GM12878 (cell line): Measurements from ENCODE around the gene HDAC3. TPM values are rescaled to one million over a fixed set of nuclear protein-coding genes. Genes with fewer than 3 reads are reported as not detected.

Experiments
- ATAC-seq: fragments of 200-7000 bp; cut with Tn5 transposase; 3 replicates; pipeline ENCODE4 v1.9.1; 2020; ENCODE audit warnings: mild to moderate bottlenecking, moderate library complexity
- BruUV-seq: library from RNA; stranded (reverse); fragments of 400-500 nt; replicated peaks from 2 replicates; lab custom pipeline; 2021; lab: Mats Ljungman, UMichigan
- CTCF ChIA-PET: fragments of 300-600 bp; sonication (Branson Sonifier 250); formaldehyde crosslinking; extraction: SDS; loops from one replicate; lab custom pipeline; 2021; ENCODE audit warnings: inconsistent platforms; lab: Yijun Ruan, JAX
- POLR2A ChIA-PET: fragments of 350-600 bp; formaldehyde crosslinking; extraction: SDS; loops from one replicate; lab custom pipeline; 2021; ENCODE audit warnings: inconsistent platforms; lab: Charles Lee
- RAD21 ChIA-PET: fragments of 300-600 bp; sonication (Branson Sonifier 250); formaldehyde crosslinking; loops from one replicate; lab custom pipeline; 2023; ENCODE audit warnings: antibody characterized with exemption; ENCODE audit not compliant: unreplicated experiment; lab: Charles Lee
- SMC1A ChIA-PET: fragments of 300-600 bp; sonication (Branson Sonifier 250); formaldehyde crosslinking; loops from one replicate; lab custom pipeline; 2023; ENCODE audit not compliant: unreplicated experiment, uncharacterized antibody; lab: Charles Lee
- DNase-seq: peaks from one replicate; pipeline ENCODE4 v3.0.0-alpha.2; 2011; ENCODE audit warnings: low read depth, low spot score
- FAIRE-seq: peaks from 3 replicates; lab custom pipeline; 2011; peaks lifted over from hg19 to GRCh38; lab: Jason Lieb, UNC
- H2AFZ ChIP-seq: 2 replicates; pipeline ENCODE4 v1.6.0; 2011; ENCODE audit warnings: low read depth, low read length, control low read depth; ENCODE audit not compliant: control insufficient read depth
- H3K27ac ChIP-seq: 2 replicates; pipeline ENCODE4 v1.5.1; 2011; ENCODE audit warnings: control low read depth; ENCODE audit not compliant: control insufficient read depth, insufficient read depth
- H3K27me3 ChIP-seq, 2 experiments: replicated peaks in 1 of 2; 2 replicates each; pipeline versions ENCODE4 v1.6.0 to v1.6.1; 2011; ENCODE audit warnings: low read length in 1 of 2; ENCODE audit not compliant: control insufficient read depth in 2 of 2, insufficient read depth in 2 of 2
- H3K36me3 ChIP-seq, 2 experiments: 2 replicates each; pipeline ENCODE4 v1.5.1; 2011; ENCODE audit warnings: low read length in 1 of 2; ENCODE audit not compliant: control insufficient read depth in 2 of 2, insufficient read depth in 2 of 2
- H3K4me1 ChIP-seq: 2 replicates; pipeline ENCODE4 v1.6.1; 2011; ENCODE audit warnings: mild to moderate bottlenecking, low read length, moderate library complexity, mixed read lengths; ENCODE audit not compliant: control insufficient read depth, insufficient read depth
- H3K4me2 ChIP-seq: 2 replicates; pipeline ENCODE4 v1.6.0; 2011; ENCODE audit warnings: control low read depth; ENCODE audit not compliant: control insufficient read depth, insufficient read depth
- H3K4me3 ChIP-seq: fragments of 200-600 bp; sonication (generic); 2 replicates; pipeline ENCODE4 v1.5.1; 2016
- H3K79me2 ChIP-seq: 2 replicates; pipeline ENCODE4 v1.6.0; 2011; ENCODE audit warnings: low read length; ENCODE audit not compliant: control insufficient read depth, insufficient read depth
- H3K9ac ChIP-seq: 2 replicates; pipeline ENCODE4 v1.8.0; 2011; ENCODE audit warnings: low read length, control low read depth, mixed read lengths; ENCODE audit not compliant: control insufficient read depth, insufficient read depth
- H3K9me3 ChIP-seq: replicated peaks from 3 replicates; pipeline ENCODE4 v1.5.1; 2011; ENCODE audit warnings: mild to moderate bottlenecking, low read length; ENCODE audit not compliant: control insufficient read depth, insufficient read depth
- H4K20me1 ChIP-seq: 2 replicates; pipeline ENCODE4 v1.6.0; 2011; ENCODE audit not compliant: control insufficient read depth, insufficient read depth
- CREB1 ChIP-seq: IDR thresholded peaks from 2 replicates; pipeline ENCODE4 v1.6.1; 2012; ENCODE audit warnings: low read depth, mild to moderate bottlenecking, inconsistent platforms
- CREM ChIP-seq: IDR thresholded peaks from 2 replicates; pipeline ENCODE4 v1.6.1; 2014; ENCODE audit warnings: antibody characterized with exemption, low read depth
- DPF2 ChIP-seq: fragments of 450-650 bp; IDR thresholded peaks from 2 replicates; pipeline ENCODE4 v1.6.1; 2017; ENCODE audit warnings: mild to moderate bottlenecking
- GATAD2B ChIP-seq: fragments of 450-650 bp; conservative IDR thresholded peaks from 2 replicates; pipeline ENCODE4 v1.6.1; 2017; ENCODE audit warnings: low read depth, mild to moderate bottlenecking, moderate library complexity
- IKZF2 ChIP-seq, 2 experiments: fragments of 450-650 bp; IDR thresholded peaks; 2 replicates each; pipeline ENCODE4 v1.6.1; 2017; ENCODE audit warnings: mild to moderate bottlenecking in 2 of 2, moderate library complexity in 2 of 2
- KLF5 ChIP-seq: fragments of 450-650 bp; IDR thresholded peaks from 2 replicates; pipeline ENCODE4 v1.6.1; 2014; ENCODE audit warnings: mild to moderate bottlenecking; ENCODE audit not compliant: partially characterized antibody
- MYB ChIP-seq: fragments of 150-350 bp; IDR thresholded peaks from 2 replicates; pipeline ENCODE4 v1.6.1; 2014; ENCODE audit warnings: mild to moderate bottlenecking, low read depth, low read length, borderline replicate concordance
- NFYB ChIP-seq: IDR thresholded peaks from 2 replicates; pipeline ENCODE4 v1.6.1; 2011; ENCODE audit warnings: low read depth, mild to moderate bottlenecking, low read length, improper control_type of control experiment, moderate library complexity; ENCODE audit not compliant: insufficient read depth
- PML ChIP-seq: IDR thresholded peaks from 2 replicates; pipeline ENCODE4 v1.6.1; 2012; ENCODE audit warnings: low read length, inconsistent platforms
- POLR2AphosphoS2 ChIP-seq: IDR thresholded peaks from 2 replicates; pipeline ENCODE4 v1.6.1; 2011; ENCODE audit warnings: low read depth, mild to moderate bottlenecking, low read length, improper control_type of control experiment, moderate library complexity
- SMAD5 ChIP-seq: IDR thresholded peaks from 2 replicates; pipeline ENCODE4 v1.6.1; 2016; ENCODE audit warnings: antibody characterized with exemption, low read depth
- SPI1 ChIP-seq: IDR thresholded peaks from 2 replicates; pipeline ENCODE4 v1.6.1; 2011; ENCODE audit warnings: low read depth, mild to moderate bottlenecking, low read length, moderate library complexity, borderline replicate concordance; ENCODE audit not compliant: insufficient read depth
- STAT3 ChIP-seq: IDR thresholded peaks from 2 replicates; pipeline ENCODE4 v1.6.1; 2011; ENCODE audit warnings: low read depth, low read length, improper control_type of control experiment
- TCF7 ChIP-seq: IDR thresholded peaks from 2 replicates; pipeline ENCODE4 v1.6.1; 2014; ENCODE audit warnings: antibody characterized with exemption, borderline replicate concordance
- WRNIP1 ChIP-seq: IDR thresholded peaks from 2 replicates; pipeline ENCODE4 v1.6.1; 2011; ENCODE audit warnings: low read depth, low read length, improper control_type of control experiment, borderline replicate concordance
- ZNF217 ChIP-seq: fragments of 450-650 bp; IDR thresholded peaks from 2 replicates; pipeline ENCODE4 v1.6.1; 2017; ENCODE audit warnings: antibody characterized with exemption, mild to moderate bottlenecking
- ZNF24 ChIP-seq: fragments of 450-650 bp; IDR thresholded peaks from 2 replicates; pipeline ENCODE4 v1.6.1; 2017; ENCODE audit warnings: antibody characterized with exemption, mild to moderate bottlenecking
- WGBS: methylation state at CpG from one replicate; pipeline ENCODE4 v1.1.6; 2016; ENCODE audit warnings: low lambda C conversion rate; ENCODE audit not compliant: insufficient replicate concordance, insufficient coverage; ENCODE audit errors: missing lambda C conversion rate; 5-methylcytosine and 5-hydroxymethylcytosine counted together
- in situ Hi-C: fragments of 300-500 bp; cut with MboI; formaldehyde crosslinking; loops from 9 replicates; pipeline ENCODE4 v1.14.3; 2018; ENCODE audit warnings: mixed read lengths
- intact Hi-C: fragments of 100-400 bp; cut with micrococcal nuclease; formaldehyde crosslinking; loops from one replicate; pipeline ENCODE4 v1.14.2; 2022; ENCODE audit not compliant: unreplicated experiment
- polyA plus RNA-seq, 11 experiments: library from polyadenylated mRNA; depleted of rRNA in 4 of 11; unstranded in 6 of 11; stranded (reverse) in 5 of 11; fragments of >200 nt; fragmentation: Nextera tagmentation in 4 of 11; fragmentation: Illumina TruSeq in 1 of 11; extraction: Ambion mirVana in 4 of 11; extraction: Trizol in 1 of 11; gene quantifications; 1 replicate in 1 of 11; 2 replicates in 10 of 11; pipeline versions ENCODE4 v1.2.1 to v1.2.3, GENCODE V29; 2011 to 2016; ENCODE audit warnings: inconsistent platforms in 2 of 11, missing spikeins in 2 of 11, low read depth in 1 of 11
- total RNA-seq, 4 experiments: library from RNA; depleted of rRNA in 3 of 4; stranded (reverse); fragments of >200 nt in 3 of 4; fragmentation: Illumina TruSeq in 1 of 4; extraction: Trizol in 1 of 4; gene quantifications; 2 replicates each; pipeline versions ENCODE4 v1.2.1 to v1.2.3, GENCODE V29; 2013 to 2021
- TF ChIP-seq, protein P1 (sequence below): fragments of 450-650 bp; IDR thresholded peaks from 2 replicates; pipeline ENCODE4 v1.6.1; 2017; ENCODE audit warnings: mild to moderate bottlenecking
- TF ChIP-seq, protein P2 (sequence below): IDR thresholded peaks from 2 replicates; pipeline ENCODE4 v1.6.1; 2011; ENCODE audit warnings: mild to moderate bottlenecking, low read depth, low read length, moderate library complexity; ENCODE audit not compliant: insufficient replicate concordance
- TF ChIP-seq, protein P3 (sequence below): fragments of 450-650 bp; IDR thresholded peaks from 2 replicates; pipeline ENCODE4 v1.6.1; 2016; ENCODE audit warnings: mild to moderate bottlenecking
- TF ChIP-seq, protein P4 (sequence below): IDR thresholded peaks from 2 replicates; pipeline ENCODE4 v1.6.1; 2011; ENCODE audit warnings: low read depth, low read length, improper control_type of control experiment, borderline replicate concordance

HDAC3 gene
- total and polyA plus RNA-seq, 10 of the 15 experiments (the other 5 are each of a cell fraction or from before 2014, with no cell fraction given): 62.2 to 140 (median 112) TPM

DNA sequence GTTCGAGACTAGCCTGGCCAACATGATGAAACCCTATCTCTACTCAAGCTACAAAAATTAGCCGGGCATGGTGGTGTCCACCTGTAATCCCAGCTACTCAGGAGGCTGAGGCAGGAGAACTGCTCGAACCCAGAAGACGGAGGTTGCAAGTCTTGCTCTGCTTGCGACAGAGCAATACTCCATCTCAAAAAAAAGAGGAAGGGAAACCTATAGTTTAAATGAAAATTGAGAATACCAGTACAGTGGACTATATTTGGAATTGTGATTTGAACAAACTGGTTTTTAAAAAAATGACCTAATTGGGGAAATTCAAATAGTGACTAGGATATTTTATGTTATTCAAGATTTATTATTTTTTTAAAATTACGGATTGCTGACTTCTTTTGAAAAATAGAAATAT, 51.1 kb downstream of the HDAC3 start (continued):
- TF ChIP-seq IKZF2 (IDR thresholded peaks at IDR 0.05): no peak
- TF ChIP-seq, protein P1, sequence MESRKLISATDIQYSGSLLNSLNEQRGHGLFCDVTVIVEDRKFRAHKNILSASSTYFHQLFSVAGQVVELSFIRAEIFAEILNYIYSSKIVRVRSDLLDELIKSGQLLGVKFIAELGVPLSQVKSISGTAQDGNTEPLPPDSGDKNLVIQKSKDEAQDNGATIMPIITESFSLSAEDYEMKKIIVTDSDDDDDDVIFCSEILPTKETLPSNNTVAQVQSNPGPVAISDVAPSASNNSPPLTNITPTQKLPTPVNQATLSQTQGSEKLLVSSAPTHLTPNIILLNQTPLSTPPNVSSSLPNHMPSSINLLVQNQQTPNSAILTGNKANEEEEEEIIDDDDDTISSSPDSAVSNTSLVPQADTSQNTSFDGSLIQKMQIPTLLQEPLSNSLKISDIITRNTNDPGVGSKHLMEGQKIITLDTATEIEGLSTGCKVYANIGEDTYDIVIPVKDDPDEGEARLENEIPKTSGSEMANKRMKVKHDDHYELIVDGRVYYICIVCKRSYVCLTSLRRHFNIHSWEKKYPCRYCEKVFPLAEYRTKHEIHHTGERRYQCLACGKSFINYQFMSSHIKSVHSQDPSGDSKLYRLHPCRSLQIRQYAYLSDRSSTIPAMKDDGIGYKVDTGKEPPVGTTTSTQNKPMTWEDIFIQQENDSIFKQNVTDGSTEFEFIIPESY: no peak
- peak; percentile 51; the same call in 1 of the 2 replicates for TF ChIP-seq SPI1
- no peak for TF ChIP-seq PML
- TF ChIP-seq TCF7: no peak
- no peak for TF ChIP-seq DPF2
- TF ChIP-seq POLR2AphosphoS2: no peak
- no peak for TF ChIP-seq STAT3
- TF ChIP-seq CREB1: no peak
- TF ChIP-seq WRNIP1: no peak
- no peak for TF ChIP-seq KLF5
- no peak for TF ChIP-seq MYB

DNA sequence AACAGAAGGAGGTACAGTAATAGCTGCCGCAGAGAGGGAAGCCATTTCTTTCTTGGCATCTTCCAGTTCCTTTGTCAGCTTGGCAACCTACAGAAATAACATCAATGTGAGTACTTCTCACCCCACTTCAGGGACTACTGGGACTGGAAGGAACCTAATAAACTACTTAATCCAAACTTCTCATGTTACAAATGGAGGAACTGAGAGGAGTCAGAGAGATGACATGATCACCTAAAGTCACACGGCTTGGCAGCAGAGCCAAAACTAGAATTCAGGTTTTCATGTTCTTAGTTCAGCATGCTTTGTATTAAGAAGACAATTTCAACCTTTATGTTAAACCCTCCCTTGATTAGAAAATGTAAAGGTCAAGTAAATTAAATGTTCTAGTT, 62.5 kb downstream of the HDAC3 start:
- no peak overlapping the region for H3K9ac ChIP-seq
- H3K79me2 ChIP-seq: no peaks in the 10 kb centered on the region
- H3K4me2 ChIP-seq: no peak overlapping the region
- no peak overlapping the region for H3K27ac ChIP-seq
- BruUV-seq: no TSS peak
- H2AFZ ChIP-seq: no peak overlapping the region
- H3K4me1 ChIP-seq: no peaks in the 10 kb centered on the region
- ChIA-PET CTCF (interaction anchor here (1.1 to 1.7 kb wide), 2 partner anchors 10 to 45 kb away, joined by 5 to 6 read pairs; partner anchors contain the start of gene DIAPH1), RAD21 (no interaction called here), SMC1A (no interaction called here), POLR2A (no interaction called here)
- DNase-seq (no peak), ATAC-seq (no peak), FAIRE-seq (peak; percentile 18)
- no peak overlapping the region for H3K4me3 ChIP-seq
- WGBS: 85% methylated on average over 2 of the region's 2 CpGs
- peaks cover 13 to 45% of the 10 kb centered on the region in 2 experiments for H3K36me3 ChIP-seq
- no peaks in the 10 kb centered on the region for H3K27me3 ChIP-seq
- in situ Hi-C loops (loop anchor here (25.0 kb wide), 2 partner anchors 362 to 762 kb away; partner anchors contain the start of genes PCDHA3, PCDHA4, PCDHA5 and PCDHB12), intact Hi-C loops (no loop called here)
- H3K9me3 ChIP-seq: no peaks in the 10 kb centered on the region
- H4K20me1 ChIP-seq: no peaks in the 10 kb centered on the region
- TF ChIP-seq ZNF24: no peak
- TF ChIP-seq, protein P2, sequence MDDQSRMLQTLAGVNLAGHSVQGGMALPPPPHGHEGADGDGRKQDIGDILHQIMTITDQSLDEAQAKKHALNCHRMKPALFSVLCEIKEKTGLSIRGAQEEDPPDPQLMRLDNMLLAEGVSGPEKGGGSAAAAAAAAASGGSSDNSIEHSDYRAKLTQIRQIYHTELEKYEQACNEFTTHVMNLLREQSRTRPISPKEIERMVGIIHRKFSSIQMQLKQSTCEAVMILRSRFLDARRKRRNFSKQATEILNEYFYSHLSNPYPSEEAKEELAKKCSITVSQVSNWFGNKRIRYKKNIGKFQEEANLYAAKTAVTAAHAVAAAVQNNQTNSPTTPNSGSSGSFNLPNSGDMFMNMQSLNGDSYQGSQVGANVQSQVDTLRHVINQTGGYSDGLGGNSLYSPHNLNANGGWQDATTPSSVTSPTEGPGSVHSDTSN: no peak
- TF ChIP-seq, protein P3, sequence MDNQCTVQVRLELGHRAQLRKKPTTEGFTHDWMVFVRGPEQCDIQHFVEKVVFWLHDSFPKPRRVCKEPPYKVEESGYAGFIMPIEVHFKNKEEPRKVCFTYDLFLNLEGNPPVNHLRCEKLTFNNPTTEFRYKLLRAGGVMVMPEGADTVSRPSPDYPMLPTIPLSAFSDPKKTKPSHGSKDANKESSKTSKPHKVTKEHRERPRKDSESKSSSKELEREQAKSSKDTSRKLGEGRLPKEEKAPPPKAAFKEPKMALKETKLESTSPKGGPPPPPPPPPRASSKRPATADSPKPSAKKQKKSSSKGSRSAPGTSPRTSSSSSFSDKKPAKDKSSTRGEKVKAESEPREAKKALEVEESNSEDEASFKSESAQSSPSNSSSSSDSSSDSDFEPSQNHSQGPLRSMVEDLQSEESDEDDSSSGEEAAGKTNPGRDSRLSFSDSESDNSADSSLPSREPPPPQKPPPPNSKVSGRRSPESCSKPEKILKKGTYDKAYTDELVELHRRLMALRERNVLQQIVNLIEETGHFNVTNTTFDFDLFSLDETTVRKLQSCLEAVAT: no peak
- TF ChIP-seq GATAD2B: no peak
- TF ChIP-seq SMAD5: no peak
- no peak for TF ChIP-seq CREM
- TF ChIP-seq, protein P4, sequence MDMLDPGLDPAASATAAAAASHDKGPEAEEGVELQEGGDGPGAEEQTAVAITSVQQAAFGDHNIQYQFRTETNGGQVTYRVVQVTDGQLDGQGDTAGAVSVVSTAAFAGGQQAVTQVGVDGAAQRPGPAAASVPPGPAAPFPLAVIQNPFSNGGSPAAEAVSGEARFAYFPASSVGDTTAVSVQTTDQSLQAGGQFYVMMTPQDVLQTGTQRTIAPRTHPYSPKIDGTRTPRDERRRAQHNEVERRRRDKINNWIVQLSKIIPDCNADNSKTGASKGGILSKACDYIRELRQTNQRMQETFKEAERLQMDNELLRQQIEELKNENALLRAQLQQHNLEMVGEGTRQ: no peak
- TF ChIP-seq NFYB: no peak
- no peak for TF ChIP-seq ZNF217
